Type B pancreatic cell (in vitro differentiated cells): ENCODE results near the gene MTX1. TPM values are rescaled to one million over a fixed set of nuclear protein-coding genes. Genes with fewer than 3 reads are reported as not detected.

Experiments
- DNase-seq: peaks from one replicate; pipeline ENCODE4 v3.0.0; 2021; ENCODE audit warnings: mixed read lengths; ENCODE audit not compliant: unreplicated experiment; ENCODE audit errors: extremely low spot score
- H3K27ac Mint-ChIP-seq: 2 replicates; pipeline ENCODE4 v1.8.0; 2021; ENCODE audit warnings: mild to moderate bottlenecking, mixed read lengths
- H3K27me3 Mint-ChIP-seq: 2 replicates; pipeline ENCODE4 v1.8.0; 2021; ENCODE audit warnings: mixed read lengths
- H3K36me3 Mint-ChIP-seq: 2 replicates; pipeline ENCODE4 v1.8.0; 2021; ENCODE audit warnings: mixed read lengths
- H3K4me1 Mint-ChIP-seq: one replicate; pipeline ENCODE4 v1.8.0; 2021; ENCODE audit warnings: mixed read lengths; ENCODE audit not compliant: unreplicated experiment
- H3K4me3 Mint-ChIP-seq: 2 replicates; pipeline ENCODE4 v1.8.0; 2021; ENCODE audit warnings: mild to moderate bottlenecking, mixed read lengths
- H3K9me3 Mint-ChIP-seq: 2 replicates; pipeline ENCODE4 v1.8.0; 2021; ENCODE audit warnings: mixed read lengths
- CTCF ChIP-seq: fragments of 200-600 bp; sonication (generic); conservative IDR thresholded peaks from 2 replicates; pipeline ENCODE4 v1.5.0; 2021; ENCODE audit warnings: antibody characterized with exemption, mild to moderate bottlenecking
- total RNA-seq: library from RNA; stranded (reverse); gene quantifications from 2 replicates; pipeline ENCODE4 v1.2.1, GENCODE V29; 2021; ENCODE audit warnings: low replicate concordance

Gene MTX1
- total RNA-seq, 1 donor from 2014 or later = 34.0 TPM

GRCh38 chr1:155253208-155253607 is 44.7 kb downstream of the MTX1 start:
- Mint-ChIP-seq H3K4me1 (peaks cover 33% of the 10 kb centered on the region), H3K27me3 (no peaks in the 10 kb centered on the region), H3K4me3 (peak overlapping the region; percentile 91), H3K9me3 (no peaks in the 10 kb centered on the region), H3K36me3 (peaks cover 8% of the 10 kb centered on the region), H3K27ac (peak overlapping the region; percentile 61)
- no peak for DNase-seq
- no peak for TF ChIP-seq CTCF

- H3K36me3 Mint-ChIP-seq = peaks cover 12% of the 10 kb centered on the region
- no peaks in the 10 kb centered on the region for H3K27me3 Mint-ChIP-seq
- H3K9me3 Mint-ChIP-seq = no peaks in the 10 kb centered on the region
- no peak for DNase-seq
- TF ChIP-seq CTCF = no peak
- peak overlapping the region; percentile 61 for H3K27ac Mint-ChIP-seq
- peak overlapping the region; percentile 91 for H3K4me3 Mint-ChIP-seq
- peaks cover 33% of the 10 kb centered on the region for H3K4me1 Mint-ChIP-seq
These were observed 45.3 kb downstream of the MTX1 start for GRCh38 chr1:155253797-155254196.

- DNase-seq = no peak
- H3K4me1 Mint-ChIP-seq = peaks cover 33% of the 10 kb centered on the region
- no peaks in the 10 kb centered on the region for H3K9me3 Mint-ChIP-seq
- H3K27ac Mint-ChIP-seq = peak overlapping the region; percentile 61
- peak overlapping the region; percentile 91 for H3K4me3 Mint-ChIP-seq
- H3K27me3 Mint-ChIP-seq = no peaks in the 10 kb centered on the region
- TF ChIP-seq CTCF = no peak
- H3K36me3 Mint-ChIP-seq = peaks cover 12% of the 10 kb centered on the region
These were observed 45.8 kb downstream of the MTX1 start for GRCh38 chr1:155254228-155254713.

- no peak for DNase-seq
- H3K36me3 Mint-ChIP-seq = peaks cover 12% of the 10 kb centered on the region
These were observed 46.3 kb downstream of the MTX1 start for GRCh38 chr1:155254714-155255242.

GRCh38 chr1:155255243-155256007 is 46.9 kb downstream of the MTX1 start, which contains the start of gene ENTREP3:
Gene ENTREP3, minus strand, starts transcription at chr1:155255483. Its CDS starts 606 bp downstream, at chr1:155254877.
- peaks cover 33% of the 10 kb centered on the region for H3K4me1 Mint-ChIP-seq

More at GRCh38 chr1:155254714-155255242, 46.3 kb downstream of the MTX1 start:
- H3K9me3 Mint-ChIP-seq = no peaks in the 10 kb centered on the region
- no peak overlapping the region for H3K27ac Mint-ChIP-seq
- H3K27me3 Mint-ChIP-seq = no peaks in the 10 kb centered on the region
- H3K4me1 Mint-ChIP-seq = peaks cover 33% of the 10 kb centered on the region
- no peak for TF ChIP-seq CTCF
- H3K4me3 Mint-ChIP-seq = peak overlapping the region; percentile 91

More at GRCh38 chr1:155255243-155256007, 46.9 kb downstream of the MTX1 start, which contains the start of gene ENTREP3:
- Mint-ChIP-seq H3K36me3 (peaks cover 15% of the 10 kb centered on the region), H3K4me3 (peak within 1 kb of the TSS; percentile 91), H3K9me3 (no peaks in the 10 kb centered on the region), H3K27me3 (no peaks in the 10 kb centered on the region), H3K27ac (peak within 1 kb of the TSS; percentile 87)
- DNase-seq = peak; percentile 91
- TF ChIP-seq CTCF = peak; percentile 61
